Activated naive CD4-positive, alpha-beta T cell (primary cell): ENCODE data around the gene GPRIN2.

Experiments used
- DNase-seq, 4 experiments: peaks; one replicate each; lab custom pipeline; 2025; lab: John Stamatoyannopoulos, UW

GPRIN2 gene

DNA sequence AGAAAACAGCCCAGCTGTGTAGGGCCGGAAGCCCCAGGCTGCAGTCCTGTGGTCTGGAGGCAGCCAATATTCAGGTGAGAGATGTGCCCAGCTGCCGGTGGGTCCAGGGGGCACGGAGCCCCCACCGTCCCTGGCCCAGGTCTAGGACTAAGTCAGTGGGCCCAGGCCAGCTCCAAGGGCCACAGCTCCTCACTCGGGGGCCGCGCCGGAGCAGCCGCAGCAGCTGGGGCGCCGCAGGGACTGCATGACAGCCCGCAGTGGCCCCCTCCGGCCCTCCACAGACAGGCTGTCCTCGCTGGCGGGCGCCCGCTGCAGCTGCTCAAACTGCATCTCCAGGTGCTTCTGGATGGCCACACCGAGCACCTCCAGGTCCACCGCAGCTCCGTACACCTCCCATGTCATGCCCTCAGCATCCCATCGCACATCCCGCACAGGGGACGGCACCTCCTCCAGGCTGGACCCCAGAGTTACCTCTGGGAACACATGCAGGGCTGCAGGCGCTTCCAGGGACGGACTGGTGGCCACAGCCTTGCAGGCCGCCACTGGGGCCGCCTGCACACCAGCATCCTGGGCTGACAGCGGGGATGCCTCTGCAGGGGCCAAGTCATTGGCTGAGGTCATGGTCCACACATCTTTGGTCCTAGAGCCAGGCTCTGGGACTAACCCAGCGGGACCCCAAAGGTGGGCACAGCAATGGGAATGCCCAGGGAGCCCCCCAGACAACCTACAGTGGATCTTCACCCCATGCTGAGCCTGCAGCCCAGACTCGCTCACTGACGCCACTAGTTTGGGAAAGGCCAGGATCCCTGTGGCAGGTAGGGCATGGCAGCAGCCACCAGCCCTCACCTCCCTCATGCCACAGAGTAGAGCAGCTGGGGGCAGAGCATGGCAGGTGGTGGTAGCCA is 7.0 kb downstream of the GPRIN2 start:
- no peak for DNase-seq

DNA sequence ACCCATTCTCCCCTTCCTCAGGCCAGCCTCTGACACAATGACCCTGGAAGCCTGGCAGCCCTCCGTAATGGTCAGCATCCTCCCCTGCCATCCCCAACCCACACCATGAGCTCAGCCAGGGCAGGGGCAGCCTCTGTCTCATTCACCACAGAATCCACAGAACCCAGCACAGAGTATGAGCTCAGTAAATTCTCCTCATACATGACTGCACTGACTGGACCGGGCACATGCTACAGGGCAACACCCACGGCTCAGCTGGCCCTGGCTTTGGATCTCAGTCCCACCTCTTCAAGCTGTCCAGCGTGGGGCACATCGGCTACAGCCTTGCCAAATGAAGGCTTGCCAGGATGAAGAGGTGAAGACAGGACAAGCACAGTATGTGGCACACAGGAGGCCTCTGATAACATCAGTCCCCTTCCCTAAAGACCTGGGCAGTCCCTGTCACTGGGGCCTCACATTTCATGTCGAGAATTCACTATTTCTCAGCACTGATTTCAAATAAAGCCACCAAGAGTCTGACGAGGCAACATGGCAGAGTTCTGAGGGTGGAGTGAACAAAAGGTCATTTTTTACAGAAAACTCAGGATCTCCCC is 7.9 kb downstream of the GPRIN2 start:
- DNase-seq, result no peak

DNA sequence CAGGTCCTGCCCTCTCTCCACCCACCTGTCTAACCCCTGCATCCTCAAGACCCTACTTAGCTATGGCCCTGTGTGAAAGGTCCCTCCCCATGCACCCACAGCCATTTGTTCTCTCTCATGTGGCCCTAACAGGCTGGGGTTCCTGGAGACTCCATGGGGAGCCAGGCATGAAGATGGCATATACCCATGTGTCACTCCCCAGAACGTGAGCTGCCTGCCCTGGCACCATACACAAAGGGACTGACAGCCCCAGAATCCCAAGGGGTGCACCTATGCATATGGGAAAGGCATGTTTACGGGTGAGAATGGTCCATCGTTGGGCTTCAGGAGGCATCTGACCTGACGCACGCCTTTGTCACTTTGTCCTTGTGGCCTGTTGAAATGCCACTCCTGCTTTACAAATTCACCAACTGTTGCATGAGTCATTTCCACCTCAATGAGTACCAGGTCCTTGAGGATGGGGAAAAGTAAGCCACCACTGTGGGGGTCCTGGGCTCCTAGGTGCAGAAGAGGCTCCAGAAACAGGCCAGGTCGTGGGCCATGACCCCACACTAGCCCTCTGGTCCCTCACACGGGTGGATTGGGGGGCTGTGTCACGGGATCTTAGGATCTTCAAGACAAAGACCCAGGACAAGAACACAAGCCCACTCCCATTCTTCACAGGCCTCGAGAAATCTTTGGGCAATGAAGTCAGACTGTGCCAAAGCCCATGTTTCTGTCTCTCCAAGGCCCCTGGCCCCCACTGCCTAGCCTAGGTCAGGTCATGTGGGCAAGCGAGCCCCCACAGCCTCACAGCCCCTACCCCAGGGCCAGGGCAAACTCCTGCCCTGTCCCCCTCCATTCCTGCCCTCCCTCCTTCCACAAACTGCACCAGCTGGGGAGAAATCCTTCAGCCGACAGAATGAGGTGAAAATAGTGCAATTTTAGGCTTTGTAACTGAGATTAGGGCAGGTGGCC is 8.6 kb downstream of the GPRIN2 start:
- no peak for DNase-seq

DNA sequence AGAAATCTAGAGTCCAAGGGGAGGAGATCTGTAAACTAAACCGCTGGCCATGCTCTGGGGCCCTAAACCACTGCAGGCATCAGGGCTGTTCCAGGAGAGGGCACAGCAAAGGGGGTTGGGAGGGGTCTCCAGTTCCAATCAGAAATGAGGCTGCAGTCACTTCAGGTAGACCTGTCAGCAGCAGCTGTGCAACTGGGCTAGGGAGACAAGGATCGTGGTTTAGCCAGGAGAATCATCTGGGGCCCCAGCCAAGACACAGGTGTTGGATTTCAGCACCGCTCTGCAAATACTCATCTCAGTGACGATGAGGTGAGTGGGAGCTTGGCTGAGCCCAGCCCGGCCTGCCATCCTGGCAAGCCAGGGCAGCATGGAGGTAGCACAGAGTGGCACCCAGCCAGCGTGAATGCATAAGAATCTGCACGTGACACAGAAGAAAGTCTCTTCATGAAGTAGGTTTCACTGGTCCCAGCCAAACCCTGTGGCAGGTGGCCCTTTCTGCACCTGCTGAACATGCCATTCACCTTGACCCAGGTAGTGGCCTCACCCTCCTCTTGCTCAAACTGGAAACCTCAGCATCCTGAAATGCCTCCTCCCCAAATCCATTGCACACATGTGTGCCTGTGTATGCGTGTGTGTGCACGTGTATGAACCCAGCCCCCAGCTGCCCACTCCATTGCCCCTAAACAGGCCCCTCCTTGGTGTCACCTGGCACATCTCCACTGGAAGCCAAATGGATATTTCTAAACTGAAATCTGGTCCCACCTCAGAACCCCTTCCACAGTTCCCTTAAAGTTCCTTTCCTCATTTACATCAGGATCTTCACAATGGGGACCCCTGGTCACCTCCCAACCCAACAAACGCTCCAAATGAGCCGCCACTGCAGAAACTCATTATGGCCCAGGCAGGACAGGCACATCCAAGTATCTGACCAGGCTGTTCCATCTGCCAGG is 9.6 kb downstream of the GPRIN2 start:
- no peak for DNase-seq

DNA sequence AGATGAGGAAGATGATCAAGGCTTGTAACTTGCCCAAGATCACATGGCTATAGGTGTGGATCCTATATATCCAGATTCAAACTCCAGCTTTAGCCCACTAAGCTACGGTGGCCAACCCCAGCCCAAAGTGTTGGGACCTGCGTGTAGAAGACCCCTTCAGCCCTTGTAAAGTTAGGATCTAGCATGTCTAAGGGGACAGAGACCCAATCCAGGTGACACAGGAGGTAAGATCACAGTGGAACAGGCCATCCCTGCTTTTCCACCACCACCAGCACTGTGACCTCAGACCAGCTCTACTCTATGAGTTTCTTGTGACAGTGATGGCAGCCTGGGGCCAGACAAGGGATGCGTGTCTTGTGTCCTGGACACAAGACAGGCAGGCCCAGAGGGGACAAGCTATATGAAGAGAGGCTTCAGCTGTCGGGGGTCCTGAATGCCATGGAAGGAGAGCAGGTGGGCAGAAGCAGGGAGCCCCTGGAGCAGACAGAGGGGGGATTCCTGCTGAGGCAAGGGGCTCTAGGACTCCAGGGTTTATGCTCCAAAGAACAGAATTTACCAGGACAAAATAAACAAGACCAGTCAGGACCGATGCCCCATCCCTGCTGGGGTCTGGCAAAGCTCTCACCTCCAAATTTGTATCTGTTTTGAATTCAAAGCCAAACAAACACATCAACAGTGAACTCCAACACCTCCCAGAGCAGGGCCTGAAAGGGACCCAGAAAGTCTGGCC is 10.4 kb downstream of the GPRIN2 start:
- no peak for DNase-seq

DNA sequence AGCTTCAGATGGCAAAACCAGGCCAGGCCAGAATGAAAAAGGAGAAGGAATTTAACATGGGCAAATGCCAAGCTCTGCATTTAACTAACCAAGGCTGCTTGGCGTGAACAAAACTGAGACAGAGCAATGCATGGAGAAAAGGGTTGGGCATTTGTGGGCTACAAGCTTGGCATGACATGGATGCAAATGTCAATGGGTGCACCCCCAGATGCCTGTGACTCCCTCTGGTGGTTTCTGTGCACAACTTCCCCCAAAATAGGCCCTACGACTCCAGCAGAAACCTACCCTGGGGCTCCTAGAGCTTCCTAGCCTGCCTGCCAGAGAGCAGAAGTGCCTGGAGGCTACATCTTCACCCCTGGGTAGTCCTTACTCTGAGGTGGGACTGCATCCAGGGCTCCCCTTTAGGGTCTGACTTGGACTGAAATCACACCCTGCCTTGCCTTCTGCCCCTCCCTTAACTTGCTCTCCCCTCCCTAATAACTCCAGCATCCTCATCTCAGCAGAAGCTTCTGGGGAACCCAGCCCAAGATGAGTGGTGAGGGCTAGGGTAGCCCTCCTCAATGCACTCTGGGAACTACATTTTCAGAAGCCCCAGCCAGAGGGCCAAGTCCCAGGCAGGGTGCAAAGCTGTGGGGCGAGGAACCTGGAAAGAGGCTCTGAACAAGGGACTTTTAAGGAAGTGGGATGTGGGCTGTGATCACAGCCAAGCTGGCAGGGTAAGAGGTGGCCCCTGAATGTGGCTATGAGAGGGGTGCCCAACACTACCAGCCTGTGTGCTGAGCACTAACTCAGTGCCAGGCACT is 11.3 kb downstream of the GPRIN2 start:
- no peak for DNase-seq

DNA sequence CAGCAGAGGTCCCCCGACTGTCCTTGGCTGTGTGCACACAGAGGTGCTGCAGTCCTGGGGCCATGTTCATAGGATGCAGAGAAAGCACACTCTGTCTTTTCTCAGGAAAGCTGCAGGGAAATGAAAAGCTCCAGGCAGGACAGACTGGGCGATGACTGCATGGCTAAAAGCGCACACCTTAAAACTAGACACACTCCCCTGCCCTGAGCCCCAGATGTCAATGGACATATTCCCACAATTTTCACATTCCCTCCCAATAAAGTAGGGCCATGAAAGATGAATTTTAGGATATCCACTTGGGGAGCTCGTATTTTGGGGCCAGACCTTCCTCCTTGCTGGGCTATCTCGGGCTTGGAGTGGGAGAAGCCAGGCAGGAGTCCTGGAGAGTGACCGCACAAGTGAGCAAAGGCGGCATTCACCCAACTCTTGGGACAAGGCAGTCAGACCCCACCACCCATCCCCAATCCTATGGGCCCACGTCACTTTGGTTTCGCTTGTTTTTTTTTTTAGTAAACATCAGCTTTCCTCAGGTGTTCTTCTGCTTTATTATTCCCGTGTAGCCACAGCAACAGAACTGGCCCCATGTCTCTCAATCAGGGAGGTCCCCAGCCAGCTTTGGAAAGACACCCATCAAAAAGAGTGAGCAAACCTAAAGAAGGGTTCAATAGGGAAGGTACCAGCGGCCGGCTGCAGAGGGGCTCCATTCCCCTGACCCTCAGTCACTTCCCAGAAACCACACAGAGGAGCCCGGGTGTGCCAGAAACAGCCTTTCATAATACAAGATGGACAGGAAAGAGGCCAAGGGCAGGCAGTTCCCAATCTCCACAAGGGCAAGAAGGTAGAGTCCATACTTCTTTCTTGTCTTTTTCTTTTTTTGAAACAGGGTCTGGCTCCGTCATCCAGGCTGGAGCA is 12.7 kb downstream of the GPRIN2 start:
- no peak for DNase-seq

DNA sequence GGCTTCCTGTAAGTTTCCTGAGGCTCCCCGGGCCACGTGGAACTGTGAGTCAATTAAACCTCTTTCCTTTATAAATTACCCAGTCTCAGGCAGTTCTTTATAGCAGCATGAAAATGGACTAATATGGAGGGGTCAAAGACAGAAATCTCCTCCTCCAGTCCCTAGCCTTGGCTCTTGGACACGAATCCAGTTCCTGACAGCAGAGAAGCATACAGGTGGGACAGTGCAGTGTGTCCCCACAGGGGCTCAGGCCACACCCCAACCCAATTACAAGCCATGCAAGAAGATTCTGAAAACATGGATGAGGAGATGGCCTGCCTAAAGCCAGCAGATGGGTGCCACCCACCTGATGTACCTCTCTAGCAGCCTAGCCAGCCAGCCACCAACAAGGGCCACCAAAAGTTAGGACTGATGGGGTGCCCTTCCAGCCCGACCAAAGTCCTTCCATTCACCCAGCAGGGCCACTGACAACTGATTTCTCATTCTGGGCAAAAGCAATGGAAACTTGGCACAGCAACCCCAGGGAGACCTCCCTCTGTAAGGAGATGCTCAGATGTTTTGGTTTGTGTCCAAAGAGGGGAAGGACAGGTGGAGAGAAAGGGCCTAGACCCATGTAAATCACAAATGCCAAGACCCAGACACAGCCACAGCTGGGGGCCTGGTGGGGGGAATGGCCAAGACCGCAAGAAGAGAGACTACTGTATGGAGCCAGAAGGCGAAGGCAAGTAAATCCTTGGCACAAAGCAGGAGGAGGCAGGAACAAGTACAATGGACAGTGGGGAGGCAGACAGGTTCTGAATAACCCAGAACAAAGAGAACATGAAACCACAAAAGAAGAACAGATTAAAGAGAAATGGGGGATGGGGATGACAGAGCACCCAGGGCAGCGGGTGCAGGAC is 13.6 kb downstream of the GPRIN2 start:
- no peak for DNase-seq

DNA sequence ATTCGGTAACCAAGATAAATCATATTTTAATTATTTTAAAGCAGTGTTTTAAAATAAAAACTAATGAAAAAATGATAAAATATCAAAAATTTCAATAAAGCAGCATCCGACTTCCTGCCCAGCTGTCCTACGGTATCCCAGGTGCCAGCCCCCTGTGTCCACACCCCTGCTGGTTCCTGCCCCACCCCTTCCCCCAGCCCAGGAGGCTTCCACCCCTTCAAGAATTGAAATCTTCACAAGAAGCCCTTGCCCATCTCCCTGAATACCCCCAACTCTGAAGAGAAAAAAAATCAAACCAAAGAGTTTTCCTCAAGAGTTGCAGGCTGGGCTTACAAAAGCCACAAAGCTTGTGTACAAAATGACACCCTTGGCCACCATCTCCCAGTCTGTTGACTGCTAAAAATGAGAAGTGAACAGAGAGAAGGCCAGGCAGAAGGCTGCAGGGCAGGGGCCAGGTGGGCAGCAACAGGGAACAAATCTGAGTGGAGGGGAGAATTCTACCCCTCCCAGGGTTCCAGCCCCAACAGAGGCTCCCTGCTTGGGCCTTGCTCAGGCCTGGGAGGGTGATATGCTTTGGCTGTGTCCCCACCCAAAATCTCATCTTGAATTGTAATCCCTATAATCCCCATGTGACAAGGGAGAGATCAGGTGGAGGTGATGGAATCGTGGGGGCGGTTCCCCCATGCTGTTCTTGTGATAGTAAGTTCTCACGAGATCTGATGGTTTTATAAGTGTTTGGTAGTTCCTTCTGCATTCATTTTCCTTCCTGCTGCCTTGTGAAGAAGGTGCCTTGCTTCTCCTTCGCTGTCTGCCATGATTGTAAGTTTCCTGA is 14.5 kb downstream of the GPRIN2 start:
- DNase-seq, result no peak

DNA sequence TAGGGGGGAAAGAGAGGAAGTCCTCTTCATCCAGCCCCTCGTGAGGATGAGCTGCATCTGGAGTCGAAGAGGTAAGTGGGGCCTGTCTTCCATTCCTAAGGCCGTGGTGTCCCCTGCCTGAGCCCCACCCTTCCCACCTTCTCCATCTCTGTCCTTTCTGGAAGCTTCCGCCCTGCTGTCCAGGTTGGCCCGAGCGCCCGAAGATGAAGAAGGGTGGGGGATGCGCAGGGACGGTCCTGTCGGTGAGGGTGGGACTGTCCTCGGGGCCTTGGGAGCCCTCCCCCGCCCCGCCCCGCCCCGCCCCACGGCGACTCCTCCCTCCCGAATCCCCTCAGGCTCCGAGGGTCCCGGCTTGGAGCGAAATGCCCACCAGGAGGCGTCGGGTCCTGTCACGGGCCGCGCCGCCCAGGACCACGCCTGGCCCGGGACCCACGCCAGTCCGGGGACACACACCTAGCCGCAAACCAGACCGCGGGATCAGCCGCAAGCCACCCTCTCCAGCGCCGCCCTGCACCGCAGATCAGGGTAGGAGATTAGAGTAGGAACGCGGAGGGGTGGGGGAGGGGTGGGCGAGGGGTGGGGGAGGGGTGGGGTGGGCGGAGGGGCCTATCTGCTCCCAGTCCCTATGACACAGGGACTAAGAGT is 15.3 kb downstream of the GPRIN2 start:
- DNase-seq, result no peak

DNA sequence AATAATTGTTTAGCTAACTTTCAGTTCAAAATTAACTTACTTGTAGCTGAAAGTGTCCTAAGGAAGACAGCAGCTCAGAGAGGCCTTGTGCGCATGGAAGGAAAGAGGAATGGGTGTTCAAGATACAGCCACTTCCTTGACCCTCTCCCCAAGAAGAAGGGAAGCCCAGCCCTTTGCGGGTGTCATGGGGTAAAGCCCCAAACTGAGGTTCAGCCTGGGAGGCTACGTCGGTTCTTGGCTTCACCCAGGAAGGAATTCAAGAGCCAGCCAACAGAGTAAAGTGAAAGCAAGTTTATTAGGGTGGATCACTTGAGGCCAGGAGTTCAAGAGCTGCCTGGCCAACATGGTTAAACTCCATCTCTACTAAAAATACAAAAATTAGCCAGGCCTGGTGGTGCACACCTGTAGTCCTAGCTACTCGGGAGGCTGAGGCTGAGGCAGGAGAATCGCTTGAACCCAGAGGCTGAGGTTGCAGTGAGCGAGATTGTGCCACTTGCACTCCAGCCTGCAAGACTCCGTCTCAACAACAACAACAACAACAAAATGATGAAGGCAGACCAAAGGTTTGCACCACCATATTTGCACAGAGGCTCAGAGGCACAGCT is 15.9 kb downstream of the GPRIN2 start:
- DNase-seq, result no peak

DNA sequence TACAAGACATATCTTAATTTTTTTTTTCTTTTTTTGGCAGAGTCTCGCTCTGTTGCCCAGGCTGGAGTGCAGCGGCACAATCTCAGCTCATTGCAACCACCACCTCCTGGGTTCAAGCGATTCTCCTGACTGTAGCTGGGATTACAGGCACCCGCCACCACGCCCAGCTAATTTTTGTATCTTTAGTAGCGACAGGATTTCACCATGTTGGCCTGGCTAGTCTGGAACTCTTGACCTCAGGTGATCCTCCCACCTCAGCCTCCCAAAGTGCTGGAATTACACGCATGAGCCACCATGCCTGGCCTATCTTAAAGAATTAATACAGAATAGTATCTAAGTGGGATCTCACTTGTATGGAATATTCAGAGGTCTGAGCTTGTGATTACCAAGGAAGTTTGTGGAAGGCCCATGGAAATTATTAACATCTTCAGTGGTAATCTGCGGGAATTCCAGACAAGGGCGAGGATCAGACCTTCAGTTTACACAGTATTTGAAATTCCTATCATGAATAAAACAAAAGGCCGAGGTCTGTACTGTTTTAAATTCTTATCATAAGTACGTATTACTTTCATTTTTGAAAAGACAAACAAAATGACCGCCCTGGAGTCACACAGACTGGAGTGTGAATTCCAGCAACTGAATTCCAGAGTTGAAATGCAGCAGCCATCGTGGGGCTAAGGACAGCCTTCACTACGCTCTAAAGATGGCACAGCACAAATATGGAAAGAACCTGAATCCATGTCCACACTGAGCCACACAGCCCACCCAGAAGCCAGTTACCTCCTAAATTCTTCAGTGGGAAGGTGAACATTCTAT is 16.7 kb downstream of the GPRIN2 start:
- no peak for DNase-seq

DNA sequence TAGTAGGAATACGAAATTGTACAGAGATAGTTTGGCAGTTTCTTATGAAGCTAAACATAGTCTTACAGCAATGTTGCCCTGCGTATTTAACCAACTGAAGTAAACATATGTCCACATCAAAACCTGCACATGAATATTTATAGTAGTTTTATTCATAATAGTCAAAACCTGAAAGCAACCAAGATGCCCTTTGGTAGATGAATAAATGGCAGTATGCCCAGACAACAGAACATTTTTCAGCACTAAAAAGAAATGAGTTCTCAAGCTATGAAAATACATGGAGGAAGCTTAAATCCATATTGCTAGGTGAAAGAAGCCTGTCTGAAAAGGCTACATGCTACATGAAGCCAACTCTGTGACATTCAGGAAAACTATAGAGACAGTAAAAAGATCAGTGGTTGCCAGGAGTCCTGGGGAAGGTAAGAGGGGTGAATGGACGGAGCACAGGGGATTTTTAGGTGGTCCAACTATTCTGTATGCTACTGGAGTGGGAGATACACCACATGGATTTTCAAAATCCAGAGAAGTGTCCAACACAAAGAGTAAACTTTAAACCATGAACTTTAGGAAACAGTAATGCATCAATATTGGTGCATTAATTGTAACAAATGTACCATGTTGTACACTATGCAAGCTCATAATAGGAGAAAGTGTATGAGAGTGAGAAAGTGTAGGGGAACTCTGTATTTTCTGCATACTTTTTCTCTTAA is 17.6 kb downstream of the GPRIN2 start:
- DNase-seq, result no peak

DNA sequence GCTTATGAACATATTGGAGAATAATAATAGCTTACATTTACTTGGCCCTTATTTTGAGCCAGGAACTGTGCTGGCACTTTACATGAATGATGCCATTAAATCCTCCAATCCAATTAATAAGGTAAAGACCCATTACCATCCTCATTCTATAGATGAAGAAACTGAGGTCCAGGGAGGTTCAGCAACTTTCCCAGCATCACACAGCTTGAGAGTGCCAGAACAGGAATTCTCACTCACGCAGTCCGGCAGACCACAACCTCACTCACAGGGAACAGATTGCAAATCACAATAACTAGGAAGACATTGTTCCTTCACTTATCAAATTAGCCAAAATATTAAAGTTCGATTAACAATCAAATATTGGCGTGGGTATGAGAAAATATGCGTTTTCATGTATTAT is 18.3 kb downstream of the GPRIN2 start:
- no peak for DNase-seq
